Neutrophil (primary cell): ENCODE data around the gene NAALADL2.
A peak's percentile ranks its signal among the peaks of the same experiment; 100 is the strongest.
"Not testable (repeated sequence)": the region's sequence is repeated elsewhere in the genome, so short reads cannot be mapped to it uniquely, and the experiment has no call there.

Experiments used
- H3K27ac ChIP-seq: fragments of 200-600 bp; sonication (generic); 2 replicates; pipeline ENCODE4 v1.5.1; 2016; ENCODE audit warnings: mild to moderate bottlenecking, moderate library complexity
- H3K27me3 ChIP-seq: fragments of 200-600 bp; sonication (generic); 2 replicates; pipeline ENCODE4 v1.6.0; 2016; ENCODE audit warnings: mild to moderate bottlenecking
- H3K36me3 ChIP-seq: fragments of 200-600 bp; sonication (generic); 2 replicates; pipeline ENCODE4 v1.5.1; 2017
- H3K4me1 ChIP-seq, 2 experiments: fragments of 200-600 bp in 1 of 2; sonication (generic) in 1 of 2; 1 replicate in 1 of 2; 2 replicates in 1 of 2; pipeline versions ENCODE4 v1.5.1 to v1.6.1; 2013 to 2016; ENCODE audit warnings: low read depth in 1 of 2, low read length in 1 of 2, mild to moderate bottlenecking in 1 of 2, moderate library complexity in 1 of 2; ENCODE audit not compliant: control insufficient read depth in 1 of 2, insufficient read depth in 1 of 2
- H3K4me3 ChIP-seq, 2 experiments: fragments of 200-600 bp in 1 of 2; sonication (generic) in 1 of 2; 1 replicate in 1 of 2; 2 replicates in 1 of 2; pipeline ENCODE4 v1.5.1; 2013 to 2016; ENCODE audit warnings: low read depth in 1 of 2, low read length in 1 of 2, mild to moderate bottlenecking in 1 of 2, moderate library complexity in 1 of 2
- H3K9me3 ChIP-seq: fragments of 200-600 bp; sonication (generic); 2 replicates; pipeline ENCODE4 v1.5.1; 2016
- CTCF ChIP-seq: fragments of 200-600 bp; sonication (generic); IDR thresholded peaks from 2 replicates; pipeline ENCODE4 v1.5.1; 2016; ENCODE audit warnings: antibody characterized with exemption

The NAALADL2 gene

GRCh38 chr3:175526191-175526590 is 667.1 kb downstream of the NAALADL2 start:
- H3K4me3 ChIP-seq = no peak overlapping the region
- no peaks in the 10 kb centered on the region for H3K27me3 ChIP-seq
- H3K4me1 ChIP-seq = no peaks in the 10 kb centered on the region
- no peaks in the 10 kb centered on the region for H3K9me3 ChIP-seq
- no peaks in the 10 kb centered on the region for H3K36me3 ChIP-seq
- no peak for TF ChIP-seq CTCF
- no peak overlapping the region for H3K27ac ChIP-seq

- H3K27ac ChIP-seq = no peak overlapping the region
- no peaks in the 10 kb centered on the region for H3K4me1 ChIP-seq
- H3K36me3 ChIP-seq = no peaks in the 10 kb centered on the region
- no peaks in the 10 kb centered on the region for H3K9me3 ChIP-seq
- no peak for TF ChIP-seq CTCF
- peak overlapping the region; percentile 1 to 18 for H3K4me3 ChIP-seq
- H3K27me3 ChIP-seq = no peaks in the 10 kb centered on the region
These were observed 667.6 kb downstream of the NAALADL2 start for GRCh38 chr3:175526609-175527280.

GRCh38 chr3:175528693-175529092 is 669.6 kb downstream of the NAALADL2 start:
- H3K36me3 ChIP-seq, H3K4me1 ChIP-seq, H3K4me3 ChIP-seq, H3K9me3 ChIP-seq, H3K27ac ChIP-seq, H3K27me3 ChIP-seq: not testable (repeated sequence)

- Histone ChIP-seq H3K27ac (no peak overlapping the region), H3K4me3 (no peak overlapping the region), H3K36me3 (no peaks in the 10 kb centered on the region), H3K9me3 (no peaks in the 10 kb centered on the region), H3K4me1 (no peaks in the 10 kb centered on the region), H3K27me3 (no peaks in the 10 kb centered on the region)
- TF ChIP-seq CTCF = no peak
These were observed 676.2 kb downstream of the NAALADL2 start for GRCh38 chr3:175535351-175535750.

- no peaks in the 10 kb centered on the region for H3K27me3 ChIP-seq
- H3K4me1 ChIP-seq = no peaks in the 10 kb centered on the region
- no peaks in the 10 kb centered on the region for H3K9me3 ChIP-seq
- no peak for TF ChIP-seq CTCF
- no peaks in the 10 kb centered on the region for H3K36me3 ChIP-seq
- H3K4me3 ChIP-seq = no peak overlapping the region
- H3K27ac ChIP-seq = no peak overlapping the region
These were observed 687.0 kb downstream of the NAALADL2 start for GRCh38 chr3:175546115-175546514.

GRCh38 chr3:175552929-175553328 is 693.8 kb downstream of the NAALADL2 start:
- Histone ChIP-seq H3K9me3 (no peaks in the 10 kb centered on the region), H3K27me3 (no peaks in the 10 kb centered on the region), H3K36me3 (no peaks in the 10 kb centered on the region), H3K4me3 (no peak overlapping the region), H3K4me1 (no peaks in the 10 kb centered on the region), H3K27ac (no peak overlapping the region)
- TF ChIP-seq CTCF = no peak
